Smooth muscle cell (in vitro differentiated cells): ENCODE measurements around the gene GIMAP1. TPM values are rescaled to one million over a fixed set of nuclear protein-coding genes. Genes with fewer than 3 reads are reported as not detected.

ENCODE experiments used
- DNase-seq: peaks from one replicate; lab custom pipeline; 2025; ENCODE audit not compliant: unreplicated experiment; lab: John Stamatoyannopoulos, UW
- H2AFZ ChIP-seq: fragments of 200-600 bp; sonication (generic); 2 replicates; pipeline ENCODE4 v1.6.0; 2016; ENCODE audit warnings: antibody characterized with exemption, low read depth, mild to moderate bottlenecking
- H3F3A ChIP-seq: fragments of 200-600 bp; sonication (generic); 2 replicates; pipeline ENCODE4 v1.6.0; 2017; ENCODE audit warnings: antibody characterized with exemption, low read depth
- H3K27ac ChIP-seq: fragments of 200-600 bp; sonication (generic); 2 replicates; pipeline ENCODE4 v1.5.1; 2016; ENCODE audit warnings: low read depth, mild to moderate bottlenecking
- H3K27me3 ChIP-seq: fragments of 200-600 bp; sonication (generic); 2 replicates; pipeline ENCODE4 v1.6.1; 2016; ENCODE audit warnings: low read depth, mild to moderate bottlenecking
- H3K36me3 ChIP-seq: fragments of 200-600 bp; sonication (generic); 2 replicates; pipeline ENCODE4 v1.5.1; 2016; ENCODE audit warnings: low read depth
- H3K4me1 ChIP-seq: fragments of 200-600 bp; sonication (generic); 2 replicates; pipeline ENCODE4 v1.5.1; 2016; ENCODE audit warnings: low read depth
- H3K4me2 ChIP-seq: fragments of 200-600 bp; sonication (generic); 2 replicates; pipeline ENCODE4 v1.6.0; 2016; ENCODE audit warnings: mild to moderate bottlenecking
- H3K4me3 ChIP-seq: fragments of 200-600 bp; sonication (generic); 2 replicates; pipeline ENCODE4 v1.5.1; 2016; ENCODE audit warnings: mild to moderate bottlenecking
- H3K79me2 ChIP-seq: fragments of 200-600 bp; sonication (generic); 2 replicates; pipeline ENCODE4 v1.6.0; 2016; ENCODE audit warnings: low read depth, mild to moderate bottlenecking
- H3K9ac ChIP-seq: fragments of 200-600 bp; sonication (generic); 2 replicates; pipeline ENCODE4 v1.6.0; 2016; ENCODE audit warnings: low read depth
- H3K9me3 ChIP-seq: fragments of 200-600 bp; sonication (generic); replicated peaks from 2 replicates; pipeline ENCODE4 v1.5.1; 2016; ENCODE audit warnings: low read depth
- H4K20me1 ChIP-seq: fragments of 200-600 bp; sonication (generic); 2 replicates; pipeline ENCODE4 v1.6.0; 2016; ENCODE audit warnings: low read depth
- WGBS: methylation state at CpG from one replicate; pipeline ENCODE4 v1.1.7; 2016; ENCODE audit warnings: low lambda C conversion rate; 5-methylcytosine and 5-hydroxymethylcytosine counted together
- polyA plus RNA-seq: library from polyadenylated mRNA; unstranded; fragments of >200 nt; fragmentation: Nextera tagmentation; extraction: Ambion mirVana; gene quantifications from 2 replicates; pipeline ENCODE4 v1.2.1, GENCODE V29; 2016
- total RNA-seq: library from RNA; depleted of rRNA; stranded (reverse); fragments of >200 nt; gene quantifications from 2 replicates; pipeline ENCODE4 v1.2.3, GENCODE V29; 2014
- TF ChIP-seq, protein P1 (sequence below): fragments of 200-600 bp; sonication (generic); IDR thresholded peaks from 2 replicates; pipeline ENCODE4 v1.5.1; 2017; ENCODE audit warnings: borderline replicate concordance, mild to moderate bottlenecking, antibody characterized with exemption; ENCODE audit not compliant: insufficient read depth, poor library complexity, severe bottlenecking

The GIMAP1 gene
- total and polyA plus RNA-seq, 2 experiments from 2014 or later = not detected

DNA sequence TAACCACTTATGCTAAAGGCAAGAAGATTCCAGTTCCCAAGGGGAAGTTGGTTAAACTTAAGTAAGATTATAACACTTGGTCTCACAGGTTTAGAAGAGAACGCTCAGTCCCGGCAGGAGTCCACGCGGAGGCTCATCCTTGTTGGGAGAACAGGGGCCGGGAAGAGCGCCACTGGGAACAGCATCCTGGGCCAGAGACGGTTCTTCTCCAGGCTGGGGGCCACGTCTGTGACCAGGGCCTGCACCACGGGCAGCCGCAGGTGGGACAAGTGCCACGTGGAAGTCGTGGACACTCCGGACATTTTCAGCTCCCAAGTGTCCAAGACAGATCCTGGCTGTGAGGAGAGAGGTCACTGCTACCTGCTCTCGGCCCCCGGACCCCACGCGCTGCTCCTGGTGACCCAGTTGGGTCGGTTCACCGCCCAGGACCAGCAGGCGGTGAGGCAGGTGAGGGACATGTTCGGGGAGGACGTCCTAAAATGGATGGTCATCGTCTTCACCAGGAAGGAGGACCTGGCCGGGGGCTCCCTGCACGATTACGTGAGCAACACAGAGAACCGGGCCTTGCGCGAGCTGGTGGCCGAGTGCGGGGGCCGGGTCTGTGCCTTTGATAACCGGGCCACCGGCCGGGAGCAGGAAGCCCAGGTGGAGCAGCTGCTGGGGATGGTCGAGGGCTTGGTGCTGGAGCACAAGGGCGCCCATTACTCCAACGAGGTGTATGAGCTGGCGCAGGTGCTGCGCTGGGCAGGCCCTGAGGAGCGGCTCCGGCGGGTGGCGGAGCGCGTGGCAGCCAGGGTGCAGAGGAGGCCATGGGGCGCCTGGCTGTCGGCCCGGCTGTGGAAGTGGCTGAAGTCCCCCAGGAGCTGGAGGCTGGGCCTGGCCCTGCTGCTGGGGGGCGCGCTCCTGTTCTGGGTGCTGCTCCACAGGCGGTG, 3.8 kb downstream of the GIMAP1 start:
- H3K9me3 ChIP-seq = no peaks in the 10 kb centered on the region
- TF ChIP-seq, protein P1, sequence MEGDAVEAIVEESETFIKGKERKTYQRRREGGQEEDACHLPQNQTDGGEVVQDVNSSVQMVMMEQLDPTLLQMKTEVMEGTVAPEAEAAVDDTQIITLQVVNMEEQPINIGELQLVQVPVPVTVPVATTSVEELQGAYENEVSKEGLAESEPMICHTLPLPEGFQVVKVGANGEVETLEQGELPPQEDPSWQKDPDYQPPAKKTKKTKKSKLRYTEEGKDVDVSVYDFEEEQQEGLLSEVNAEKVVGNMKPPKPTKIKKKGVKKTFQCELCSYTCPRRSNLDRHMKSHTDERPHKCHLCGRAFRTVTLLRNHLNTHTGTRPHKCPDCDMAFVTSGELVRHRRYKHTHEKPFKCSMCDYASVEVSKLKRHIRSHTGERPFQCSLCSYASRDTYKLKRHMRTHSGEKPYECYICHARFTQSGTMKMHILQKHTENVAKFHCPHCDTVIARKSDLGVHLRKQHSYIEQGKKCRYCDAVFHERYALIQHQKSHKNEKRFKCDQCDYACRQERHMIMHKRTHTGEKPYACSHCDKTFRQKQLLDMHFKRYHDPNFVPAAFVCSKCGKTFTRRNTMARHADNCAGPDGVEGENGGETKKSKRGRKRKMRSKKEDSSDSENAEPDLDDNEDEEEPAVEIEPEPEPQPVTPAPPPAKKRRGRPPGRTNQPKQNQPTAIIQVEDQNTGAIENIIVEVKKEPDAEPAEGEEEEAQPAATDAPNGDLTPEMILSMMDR = no peak
- H3K4me2 ChIP-seq = no peak overlapping the region
- no peak overlapping the region for H3K4me3 ChIP-seq
- H4K20me1 ChIP-seq = no peaks in the 10 kb centered on the region
- no peak overlapping the region for H2AFZ ChIP-seq
- no peaks in the 10 kb centered on the region for H3K36me3 ChIP-seq
- no peaks in the 10 kb centered on the region for H3F3A ChIP-seq
- no peaks in the 10 kb centered on the region for H3K79me2 ChIP-seq
- H3K4me1 ChIP-seq = no peaks in the 10 kb centered on the region
- H3K27ac ChIP-seq = no peak overlapping the region
- WGBS = 88% methylated on average over 52 of the region's 52 CpGs
- DNase-seq = no peak
- peaks cover 3% of the 10 kb centered on the region for H3K27me3 ChIP-seq
- H3K9ac ChIP-seq = no peak overlapping the region

DNA sequence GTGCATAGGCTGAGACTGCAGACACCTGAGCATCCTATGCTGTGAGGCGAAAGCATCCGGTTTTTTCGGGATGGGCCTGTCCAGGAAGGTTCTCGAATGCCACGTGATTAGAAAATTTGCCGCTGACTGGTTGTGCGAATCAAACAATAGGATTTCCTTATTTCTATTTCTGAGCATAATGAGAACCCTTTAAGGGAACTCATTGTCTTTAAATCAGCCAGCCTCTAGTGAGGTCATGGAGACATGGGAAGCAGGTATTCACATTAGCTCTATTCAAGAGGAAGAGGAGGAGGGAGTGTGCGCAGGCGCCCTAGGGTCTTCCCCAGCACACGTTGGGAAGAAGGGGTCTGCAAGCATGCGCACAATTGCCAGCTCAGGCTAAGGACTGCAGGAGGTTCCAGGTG, 5.6 kb downstream of the GIMAP1 start:
- Histone ChIP-seq H3K27me3 (peaks cover 3% of the 10 kb centered on the region), H2AFZ (no peak overlapping the region), H4K20me1 (no peaks in the 10 kb centered on the region), H3K4me3 (no peak overlapping the region), H3K9ac (no peak overlapping the region), H3K4me2 (no peak overlapping the region), H3K79me2 (no peaks in the 10 kb centered on the region), H3K36me3 (no peaks in the 10 kb centered on the region), H3K4me1 (no peaks in the 10 kb centered on the region), H3K27ac (no peak overlapping the region), H3F3A (no peaks in the 10 kb centered on the region), H3K9me3 (no peaks in the 10 kb centered on the region)
- TF ChIP-seq, protein P1 = no peak
- no peak for DNase-seq
- 89% methylated on average over 11 of the region's 11 CpGs for WGBS

DNA sequence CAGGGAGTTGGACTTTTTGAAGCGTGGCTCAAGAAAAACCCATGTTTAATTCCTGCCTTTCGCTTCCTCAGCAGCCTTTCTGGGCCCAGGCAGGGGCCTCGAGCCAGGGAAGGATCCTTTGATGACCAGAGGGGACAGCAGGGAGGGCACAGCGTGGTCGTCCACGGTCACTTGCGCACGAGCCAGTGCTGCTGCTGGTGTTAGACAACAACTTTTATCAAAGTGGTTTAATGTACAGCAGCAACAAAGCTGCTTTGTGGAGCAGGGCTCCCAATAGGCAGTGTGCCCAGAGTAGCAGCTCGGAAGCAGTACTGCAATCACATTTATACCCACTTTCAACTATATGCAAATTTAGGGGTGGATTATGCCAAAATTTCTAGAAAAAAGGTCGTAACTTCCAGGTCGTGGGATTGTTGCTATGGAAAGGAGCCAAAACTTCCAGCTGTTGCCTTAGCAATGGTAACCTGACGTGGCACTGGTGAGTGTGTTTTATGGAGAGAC, 6.1 kb downstream of the GIMAP1 start:
- no peaks in the 10 kb centered on the region for H3F3A ChIP-seq
- H3K27me3 ChIP-seq = peaks cover 3% of the 10 kb centered on the region
- H3K4me1 ChIP-seq = no peaks in the 10 kb centered on the region
- H3K27ac ChIP-seq = no peak overlapping the region
- TF ChIP-seq, protein P1 = no peak
- DNase-seq = no peak
- no peaks in the 10 kb centered on the region for H3K9me3 ChIP-seq
- no peak overlapping the region for H3K4me2 ChIP-seq
- H3K4me3 ChIP-seq = no peak overlapping the region
- no peaks in the 10 kb centered on the region for H3K36me3 ChIP-seq
- no peak overlapping the region for H3K9ac ChIP-seq
- no peak overlapping the region for H2AFZ ChIP-seq
- no peaks in the 10 kb centered on the region for H4K20me1 ChIP-seq
- no peaks in the 10 kb centered on the region for H3K79me2 ChIP-seq
- 72% methylated on average over 12 of the region's 12 CpGs for WGBS
